Uterus (tissue), 4 donors: ENCODE results near the gene ZRANB3. TPM values are rescaled to one million over a fixed set of nuclear protein-coding genes. Genes with fewer than 3 reads are reported as not detected.

Source experiments
- DNase-seq, 2 donors: peaks; one replicate each; pipeline ENCODE4 v3.0.0-alpha.2; 2019 to 2020
- H3K27ac ChIP-seq, 2 donors: fragments of 200-600 bp; sonication (generic); 1 replicate in 1 of 2; 2 replicates in 1 of 2; pipeline ENCODE4 v1.5.1; 2016 to 2018
- H3K27me3 ChIP-seq, 2 donors: fragments of 200-600 bp; sonication (generic); one replicate each; pipeline ENCODE4 v1.5.1; 2018 to 2019; ENCODE audit warnings: control low read depth in 1 of 2
- H3K36me3 ChIP-seq, 2 donors: fragments of 200-600 bp; sonication (generic); one replicate each; pipeline ENCODE4 v1.5.1; 2019; ENCODE audit warnings: control low read depth in 1 of 2
- H3K4me1 ChIP-seq, 2 donors: fragments of 200-600 bp; sonication (generic); one replicate each; pipeline ENCODE4 v1.5.1; 2018 to 2019; ENCODE audit warnings: control low read depth in 1 of 2
- H3K4me3 ChIP-seq, 2 donors: fragments of 200-600 bp; sonication (generic); 1 replicate in 1 of 2; 2 replicates in 1 of 2; pipeline ENCODE4 v1.5.1; 2018 to 2019; ENCODE audit warnings: mild to moderate bottlenecking in 1 of 2
- H3K9me3 ChIP-seq, 2 donors: fragments of 200-600 bp; sonication (generic); one replicate each; pipeline ENCODE4 v1.5.1; 2019; ENCODE audit warnings: control low read depth in 1 of 2
- POLR2A ChIP-seq, 2 donors: fragments of 450-650 bp; IDR thresholded peaks; one replicate each; pipeline ENCODE4 v1.6.1; 2016; ENCODE audit warnings: antibody characterized with exemption in 2 of 2, mild to moderate bottlenecking in 1 of 2, moderate library complexity in 1 of 2
- intact Hi-C: fragments of 100-400 bp; cut with DNase I; formaldehyde crosslinking; loops from one replicate; pipeline ENCODE4 v1.15.1; 2023; ENCODE audit warnings: low total_unique reads
- total RNA-seq, 4 donors: library from RNA; depleted of rRNA in 3 of 4; stranded (reverse); fragments of >200 nt in 3 of 4; gene quantifications; one replicate each; pipeline versions ENCODE4 v1.1.0 to v1.2.4, GENCODE V29; 2014 to 2023
- TF ChIP-seq, protein P1 (sequence below), 4 experiments: fragments of 200-600 bp in 2 of 4; fragments of 450-650 bp in 2 of 4; sonication (generic) in 2 of 4; IDR thresholded peaks; one replicate each; pipeline ENCODE4 v1.5.1; 2016 to 2019; ENCODE audit warnings: antibody characterized with exemption in 4 of 4, mild to moderate bottlenecking in 2 of 4, moderate library complexity in 1 of 4
- donor health status: DM: yes; HTN: yes; CAD: no.

ZRANB3 gene
- total RNA-seq, 4 donors from 2014 or later = 1.8 to 24.3 (median 5.5) TPM

DNA sequence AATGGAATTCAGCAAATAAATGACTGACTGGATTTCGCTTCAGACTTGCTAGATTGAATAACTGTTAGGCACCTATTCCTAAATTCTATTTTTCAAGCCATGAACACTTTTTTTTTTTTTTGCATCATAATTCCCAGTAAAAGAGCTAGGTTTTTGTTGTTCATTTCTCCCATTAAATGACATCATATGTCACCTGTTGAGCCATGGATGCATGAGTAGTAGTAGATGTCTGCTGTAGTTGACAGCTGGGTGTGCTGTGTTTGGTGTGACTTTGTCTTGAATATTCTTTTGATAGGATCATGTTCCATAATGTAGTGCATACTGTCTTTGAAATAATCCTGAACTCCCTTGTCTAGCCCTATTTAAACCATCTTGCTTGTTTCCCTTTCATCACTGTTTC, 363.7 kb downstream of the ZRANB3 start:
- no peaks in the 10 kb centered on the region for H3K36me3 ChIP-seq
- no peaks in the 10 kb centered on the region for H3K4me1 ChIP-seq
- no peak overlapping the region for H3K27ac ChIP-seq
- TF ChIP-seq, protein P1, sequence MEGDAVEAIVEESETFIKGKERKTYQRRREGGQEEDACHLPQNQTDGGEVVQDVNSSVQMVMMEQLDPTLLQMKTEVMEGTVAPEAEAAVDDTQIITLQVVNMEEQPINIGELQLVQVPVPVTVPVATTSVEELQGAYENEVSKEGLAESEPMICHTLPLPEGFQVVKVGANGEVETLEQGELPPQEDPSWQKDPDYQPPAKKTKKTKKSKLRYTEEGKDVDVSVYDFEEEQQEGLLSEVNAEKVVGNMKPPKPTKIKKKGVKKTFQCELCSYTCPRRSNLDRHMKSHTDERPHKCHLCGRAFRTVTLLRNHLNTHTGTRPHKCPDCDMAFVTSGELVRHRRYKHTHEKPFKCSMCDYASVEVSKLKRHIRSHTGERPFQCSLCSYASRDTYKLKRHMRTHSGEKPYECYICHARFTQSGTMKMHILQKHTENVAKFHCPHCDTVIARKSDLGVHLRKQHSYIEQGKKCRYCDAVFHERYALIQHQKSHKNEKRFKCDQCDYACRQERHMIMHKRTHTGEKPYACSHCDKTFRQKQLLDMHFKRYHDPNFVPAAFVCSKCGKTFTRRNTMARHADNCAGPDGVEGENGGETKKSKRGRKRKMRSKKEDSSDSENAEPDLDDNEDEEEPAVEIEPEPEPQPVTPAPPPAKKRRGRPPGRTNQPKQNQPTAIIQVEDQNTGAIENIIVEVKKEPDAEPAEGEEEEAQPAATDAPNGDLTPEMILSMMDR (IDR thresholded peaks at IDR 0.05) = no peak
- TF ChIP-seq POLR2A (IDR thresholded peaks at IDR 0.05) = no peak
- H3K27me3 ChIP-seq = no peaks in the 10 kb centered on the region
- H3K9me3 ChIP-seq = no peaks in the 10 kb centered on the region
- intact Hi-C loops = no loop called here
- no peak overlapping the region for H3K4me3 ChIP-seq
- DNase-seq = no peak

DNA sequence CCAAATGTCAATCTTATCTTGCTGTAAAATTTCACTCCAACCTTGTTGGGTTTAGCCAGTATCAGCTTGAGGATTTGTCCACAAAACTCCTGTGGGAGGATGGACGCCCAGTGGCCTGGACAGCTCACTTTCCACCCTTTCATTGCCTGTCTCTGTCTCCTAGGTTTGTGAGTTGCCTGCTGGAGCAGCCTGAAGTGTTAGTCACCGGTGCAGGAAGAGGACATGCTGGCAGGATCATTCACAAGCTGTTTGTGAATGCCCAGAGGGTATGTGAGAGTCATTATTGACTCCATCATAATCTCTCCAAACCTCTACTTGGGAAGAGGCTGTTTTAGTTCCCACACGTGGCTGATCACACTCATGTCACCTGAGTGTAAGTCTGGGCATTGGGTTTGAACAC, 366.6 kb downstream of the ZRANB3 start:
- Histone ChIP-seq H3K4me3 (no peak overlapping the region), H3K9me3 (no peaks in the 10 kb centered on the region), H3K27ac (no peak overlapping the region), H3K4me1 (no peaks in the 10 kb centered on the region), H3K27me3 (no peaks in the 10 kb centered on the region), H3K36me3 (no peaks in the 10 kb centered on the region)
- intact Hi-C loops = no loop called here
- no peak for DNase-seq
- TF ChIP-seq, protein P1 (IDR thresholded peaks at IDR 0.05) = no peak
- TF ChIP-seq POLR2A (IDR thresholded peaks at IDR 0.05) = no peak

DNA sequence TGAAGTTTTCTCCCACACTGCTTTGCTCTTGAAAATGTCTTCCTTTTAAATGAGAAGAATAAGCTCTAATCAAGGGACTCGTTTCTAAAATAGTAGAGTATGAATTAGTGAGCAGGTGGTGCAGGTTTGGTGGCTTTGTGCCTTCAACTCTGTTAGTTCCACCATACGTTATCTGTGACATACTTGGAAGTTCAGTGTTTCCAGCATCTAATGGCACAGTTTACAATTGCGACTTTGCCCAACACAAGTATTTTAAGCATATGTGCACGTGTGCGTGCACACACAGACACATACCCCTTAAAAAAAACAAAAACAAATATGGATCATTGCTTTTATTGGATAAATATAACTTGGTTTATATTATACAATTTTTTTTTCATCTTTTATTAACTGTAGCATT, 367.1 kb downstream of the ZRANB3 start:
- H3K27ac ChIP-seq = no peak overlapping the region
- no peak for TF ChIP-seq POLR2A (IDR thresholded peaks at IDR 0.05)
- TF ChIP-seq, protein P1 (IDR thresholded peaks at IDR 0.05) = no peak
- H3K4me3 ChIP-seq = no peak overlapping the region
- H3K27me3 ChIP-seq = no peaks in the 10 kb centered on the region
- intact Hi-C loops = no loop called here
- H3K4me1 ChIP-seq = no peaks in the 10 kb centered on the region
- no peaks in the 10 kb centered on the region for H3K36me3 ChIP-seq
- H3K9me3 ChIP-seq = no peaks in the 10 kb centered on the region
- DNase-seq = no peak

DNA sequence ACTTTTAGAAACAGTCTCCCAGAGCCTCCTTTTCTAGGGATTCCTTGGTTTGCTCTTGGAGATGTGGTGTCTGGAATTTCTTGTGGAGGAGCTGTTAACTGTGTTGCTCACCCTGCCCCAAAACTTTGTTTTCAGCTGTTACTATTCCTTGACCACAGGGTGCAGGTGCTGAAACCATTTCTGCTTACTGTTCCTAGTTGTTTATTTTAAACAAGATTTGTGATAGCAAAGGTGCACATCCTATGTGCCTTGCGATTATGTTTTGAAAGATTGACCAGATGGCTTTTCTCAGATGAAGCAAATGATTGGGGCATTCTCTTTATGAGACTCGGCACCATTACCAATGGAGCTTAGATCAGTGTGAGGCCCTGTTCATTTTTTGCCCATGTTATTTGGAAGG, 367.7 kb downstream of the ZRANB3 start:
- no peak overlapping the region for H3K27ac ChIP-seq
- no peaks in the 10 kb centered on the region for H3K36me3 ChIP-seq

DNA sequence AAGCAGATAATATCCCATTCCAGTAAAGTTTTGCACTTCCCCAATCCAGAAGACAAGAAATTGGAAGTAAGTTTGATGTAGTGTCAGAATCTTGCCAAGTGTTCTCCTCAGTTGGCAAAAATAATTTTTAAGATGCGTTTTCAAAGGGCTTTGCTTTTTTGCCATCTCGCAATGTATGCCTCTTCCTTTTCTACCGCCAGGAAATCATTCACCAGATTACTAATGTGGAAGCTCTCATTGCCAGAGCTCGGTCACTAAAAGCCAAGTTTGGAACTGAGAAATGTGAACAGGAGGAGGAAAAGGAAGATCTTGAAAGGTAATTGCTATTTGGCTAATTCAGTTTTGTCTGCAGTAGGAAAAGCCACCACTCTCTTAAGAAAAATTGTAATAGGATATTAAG, 368.2 kb downstream of the ZRANB3 start:
- Histone ChIP-seq H3K9me3 (no peaks in the 10 kb centered on the region), H3K27ac (no peak overlapping the region), H3K27me3 (no peaks in the 10 kb centered on the region), H3K4me3 (no peak overlapping the region), H3K4me1 (no peaks in the 10 kb centered on the region), H3K36me3 (no peaks in the 10 kb centered on the region)
- no peak for DNase-seq
- TF ChIP-seq POLR2A (IDR thresholded peaks at IDR 0.05) = no peak
- TF ChIP-seq, protein P1 (IDR thresholded peaks at IDR 0.05) = no peak
- intact Hi-C loops = no loop called here

More for the DNA sequence above, 367.7 kb downstream of the ZRANB3 start:
- no peak for DNase-seq
- TF ChIP-seq, protein P1 (IDR thresholded peaks at IDR 0.05) = no peak
- TF ChIP-seq POLR2A (IDR thresholded peaks at IDR 0.05) = no peak
- intact Hi-C loops = no loop called here
- no peak overlapping the region for H3K4me3 ChIP-seq
- H3K9me3 ChIP-seq = no peaks in the 10 kb centered on the region
- no peaks in the 10 kb centered on the region for H3K27me3 ChIP-seq
- H3K4me1 ChIP-seq = no peaks in the 10 kb centered on the region
